Liver (tissue), 9 donors: Measurements from ENCODE around the gene NNMT. TPM values are rescaled to one million over a fixed set of nuclear protein-coding genes. Genes with fewer than 3 reads are reported as not detected.

Experiments used
- DNase-seq: peaks from one replicate; pipeline ENCODE4 v3.0.0-alpha.2; 2017; ENCODE audit warnings: low spot score
- H3K27ac ChIP-seq, 2 donors: one replicate each; pipeline ENCODE4 v1.7.0; 2013; ENCODE audit warnings: inconsistent platforms in 2 of 2, low read length in 2 of 2, control low read depth in 1 of 2, low read depth in 1 of 2, mild to moderate bottlenecking in 1 of 2
- H3K27me3 ChIP-seq, 4 donors: one replicate each; pipeline versions ENCODE4 v1.6.1 to v1.7.0; 2013; ENCODE audit warnings: low read length in 3 of 4, inconsistent platforms in 1 of 4, mild to moderate bottlenecking in 1 of 4, moderate library complexity in 1 of 4; ENCODE audit not compliant: control insufficient read depth in 4 of 4, insufficient read depth in 4 of 4
- H3K36me3 ChIP-seq, 4 donors: one replicate each; pipeline versions ENCODE4 v1.6.1 to v1.7.0; 2013; ENCODE audit warnings: low read length in 3 of 4, mild to moderate bottlenecking in 3 of 4, low read depth in 1 of 4, moderate library complexity in 1 of 4; ENCODE audit not compliant: control insufficient read depth in 4 of 4, insufficient read depth in 3 of 4
- H3K4me1 ChIP-seq, 4 donors: one replicate each; pipeline versions ENCODE4 v1.6.1 to v1.7.0; 2013; ENCODE audit warnings: low read length in 3 of 4, mild to moderate bottlenecking in 3 of 4, moderate library complexity in 1 of 4; ENCODE audit not compliant: control insufficient read depth in 4 of 4, insufficient read depth in 4 of 4
- H3K4me3 ChIP-seq, 3 donors: one replicate each; pipeline versions ENCODE4 v1.6.1 to v1.7.0; 2013; ENCODE audit warnings: low read length in 3 of 3, control low read depth in 1 of 3, low read depth in 1 of 3, mild to moderate bottlenecking in 1 of 3
- H3K9ac ChIP-seq, 2 donors: one replicate each; pipeline ENCODE4 v1.7.0; 2013; ENCODE audit warnings: low read length in 2 of 2, mild to moderate bottlenecking in 2 of 2, moderate library complexity in 2 of 2, control low read depth in 1 of 2, low read depth in 1 of 2
- H3K9me3 ChIP-seq, 4 donors: one replicate each; pipeline versions ENCODE4 v1.6.1 to v1.7.0; 2013; ENCODE audit warnings: low read length in 3 of 4; ENCODE audit not compliant: control insufficient read depth in 4 of 4
- HNF4A ChIP-seq, 2 donors: conservative IDR thresholded peaks; 2 replicates each; pipeline ENCODE4 v1.6.1; 2016; ENCODE audit warnings: antibody characterized with exemption in 2 of 2, mild to moderate bottlenecking in 2 of 2
- JUND ChIP-seq, 2 donors: IDR thresholded peaks; 2 replicates each; pipeline ENCODE4 v1.6.1; 2016; ENCODE audit warnings: antibody characterized with exemption in 2 of 2
- SP1 ChIP-seq: IDR thresholded peaks from 2 replicates; pipeline ENCODE4 v1.6.1; 2018; ENCODE audit warnings: antibody characterized with exemption, mild to moderate bottlenecking
- YY1 ChIP-seq: IDR thresholded peaks from 2 replicates; pipeline ENCODE4 v1.6.1; 2016; ENCODE audit warnings: antibody characterized with exemption, mild to moderate bottlenecking
- WGBS: extraction: QIAGEN DNeasy Blood & Tissue Kit; methylation state at CpG from one replicate; pipeline ENCODE4 v1.1.7; 2013; 5-methylcytosine and 5-hydroxymethylcytosine counted together
- polyA plus RNA-seq, 2 donors: library from polyadenylated mRNA; stranded (reverse) in 1 of 2; unstranded in 1 of 2; fragments of 200-250 nt in 1 of 2; fragments of >200 nt in 1 of 2; fragmentation: Nextera tagmentation in 1 of 2; extraction: Ambion mirVana in 1 of 2; gene quantifications; one replicate each; pipeline versions ENCODE4 v1.2.1 to v1.2.3, GENCODE V29; 2013 to 2015
- total RNA-seq, 2 donors: library from RNA; depleted of rRNA; stranded (reverse); fragments of >200 nt; gene quantifications; one replicate each; pipeline ENCODE4 v1.2.3, GENCODE V29; 2014
- TF ChIP-seq, protein P1 (sequence below): IDR thresholded peaks from 2 replicates; pipeline ENCODE4 v1.6.1; 2016; ENCODE audit warnings: antibody characterized with exemption
- donor health status: healthy.
- donor health status: healthy.
- donor health status: healthy.
- donor health status: healthy.
- donor health status: healthy.

NNMT gene
- total and polyA plus RNA-seq, 4 donors, result 0.47 to 3,724 (median 2,877) TPM

DNA sequence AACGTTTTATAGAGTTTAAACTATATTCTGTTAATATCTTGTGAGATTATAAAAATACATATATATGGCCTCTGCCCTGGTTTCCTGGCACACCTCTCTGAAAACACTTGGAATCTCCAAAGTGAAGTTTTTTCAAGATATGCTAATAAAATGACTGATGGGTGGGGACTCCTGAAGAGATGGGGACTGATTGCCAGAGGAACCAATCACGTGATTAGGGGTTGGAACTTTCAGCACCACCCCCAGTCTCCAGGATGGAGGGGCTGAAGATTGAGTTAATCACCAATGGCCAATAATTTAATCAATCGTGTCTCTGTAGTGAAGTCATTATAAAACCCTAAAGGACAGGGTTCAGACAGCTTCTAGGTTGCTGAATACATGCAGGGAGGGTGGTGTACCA, 66.8 kb downstream of the NNMT start:
- Histone ChIP-seq H3K27ac (no peak overlapping the region), H3K9ac (no peak overlapping the region), H3K4me3 (no peak overlapping the region), H3K27me3 (no peaks in the 10 kb centered on the region), H3K4me1 (peaks cover 0 to under 1% (median 0%) of the 10 kb centered on the region in 4 donors), H3K9me3 (no peaks in the 10 kb centered on the region), H3K36me3 (no peaks in the 10 kb centered on the region)
- WGBS, result 58% methylated on average over 3 of the region's 3 CpGs
- TF ChIP-seq HNF4A (conservative IDR thresholded peaks at IDR 0.05) (no peak), SP1 (no peak), YY1 (no peak), JUND (IDR thresholded peaks at IDR 0.05) (no peak)
- TF ChIP-seq, protein P1, sequence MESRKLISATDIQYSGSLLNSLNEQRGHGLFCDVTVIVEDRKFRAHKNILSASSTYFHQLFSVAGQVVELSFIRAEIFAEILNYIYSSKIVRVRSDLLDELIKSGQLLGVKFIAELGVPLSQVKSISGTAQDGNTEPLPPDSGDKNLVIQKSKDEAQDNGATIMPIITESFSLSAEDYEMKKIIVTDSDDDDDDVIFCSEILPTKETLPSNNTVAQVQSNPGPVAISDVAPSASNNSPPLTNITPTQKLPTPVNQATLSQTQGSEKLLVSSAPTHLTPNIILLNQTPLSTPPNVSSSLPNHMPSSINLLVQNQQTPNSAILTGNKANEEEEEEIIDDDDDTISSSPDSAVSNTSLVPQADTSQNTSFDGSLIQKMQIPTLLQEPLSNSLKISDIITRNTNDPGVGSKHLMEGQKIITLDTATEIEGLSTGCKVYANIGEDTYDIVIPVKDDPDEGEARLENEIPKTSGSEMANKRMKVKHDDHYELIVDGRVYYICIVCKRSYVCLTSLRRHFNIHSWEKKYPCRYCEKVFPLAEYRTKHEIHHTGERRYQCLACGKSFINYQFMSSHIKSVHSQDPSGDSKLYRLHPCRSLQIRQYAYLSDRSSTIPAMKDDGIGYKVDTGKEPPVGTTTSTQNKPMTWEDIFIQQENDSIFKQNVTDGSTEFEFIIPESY, result no peak
- DNase-seq, result no peak

Other genes with a start within 250 kb of the NNMT start
- 100 to 1,000 TPM in 1 of 2 donors, 1 to 10 TPM in 1; 8.9 to 140 TPM for gene ZBTB16, start 236.7 kb upstream of the NNMT start, total RNA-seq
- gene ZBTB16, start 236.7 kb upstream of the NNMT start, polyA plus RNA-seq, result 10 to 100 TPM; 18.7 to 50.4 TPM
- gene C11orf71, start 104.1 kb downstream of the NNMT start, total RNA-seq, result 1 to 10 TPM; 7.1 to 8.0 TPM
- 10 to 100 TPM in 1 of 2 donors, 1 to 10 TPM in 1; 7.8 to 22.3 TPM for gene C11orf71, start 104.1 kb downstream of the NNMT start, polyA plus RNA-seq
- 10 to 100 TPM; 16.0 to 23.0 TPM for gene RBM7, start 104.3 kb downstream of the NNMT start, total RNA-seq
- 10 to 100 TPM; 11.1 to 11.9 TPM for gene RBM7, start 104.3 kb downstream of the NNMT start, polyA plus RNA-seq
- gene REXO2, start 143.1 kb downstream of the NNMT start, total RNA-seq, result 10 to 100 TPM; 25.9 to 51.7 TPM
- gene REXO2, start 143.1 kb downstream of the NNMT start, polyA plus RNA-seq, result 10 to 100 TPM; 36.0 to 42.8 TPM